ENCODE measurements around the gene RRBP1. TPM values are rescaled to one million over a fixed set of nuclear protein-coding genes. Genes with fewer than 3 reads are reported as not detected.
"Not testable (repeated sequence)": the region's sequence is repeated elsewhere in the genome, so short reads cannot be mapped to it uniquely, and the experiment has no call there.

RRBP1 gene
- total RNA-seq, 4 donors from 2014 or later = 76.5 to 162 (median 83.9) TPM

- no peak for DNase-seq (ENCODE audit: low spot score in 2 of 2)
- no peaks in the 10 kb centered on the region for H3K9me3 ChIP-seq
- TF ChIP-seq POLR2A (IDR thresholded peaks at IDR 0.05) = no peak
- TF ChIP-seq CTCF (IDR thresholded peaks at IDR 0.05) = no peak
- no peak for TF ChIP-seq EP300 (IDR thresholded peaks at IDR 0.05)
- no peak overlapping the region for H3K27ac ChIP-seq
- H3K36me3 ChIP-seq = no peaks in the 10 kb centered on the region
- 86 to 93% methylated on average over 7 of the region's 7 CpGs for WGBS, 2 donors
- H3K27me3 ChIP-seq = no peaks in the 10 kb centered on the region
- H3K4me1 ChIP-seq = peaks cover 0 to 8% (median 0%) of the 10 kb centered on the region in 4 donors
- H3K4me3 ChIP-seq = no peak overlapping the region
These were observed 26.8 kb upstream of the RRBP1 start for GRCh38 chr20:17708675-17709360.

GRCh38 chr20:17707951-17708350, 25.9 kb upstream of the RRBP1 start:
- not testable (repeated sequence) for H3K27ac ChIP-seq; H3K27me3 ChIP-seq; H3K9me3 ChIP-seq; DNase-seq (ENCODE audit: low spot score in 2 of 2); H3K4me3 ChIP-seq; H3K36me3 ChIP-seq; H3K4me1 ChIP-seq
- 87 to 90% methylated on average over 3 of the region's 3 CpGs for WGBS, 2 donors

- Histone ChIP-seq H3K27me3 (no peaks in the 10 kb centered on the region), H3K4me1 (peaks cover 0 to 8% (median 0%) of the 10 kb centered on the region in 4 donors), H3K4me3 (no peak overlapping the region), H3K9me3 (no peaks in the 10 kb centered on the region), H3K27ac (no peak overlapping the region), H3K36me3 (no peaks in the 10 kb centered on the region)
- TF ChIP-seq EP300 (IDR thresholded peaks at IDR 0.05) (no peak), CTCF (IDR thresholded peaks at IDR 0.05) (no peak), POLR2A (IDR thresholded peaks at IDR 0.05) (no peak)
- WGBS, 2 donors = 79 to 93% methylated on average over 3 of the region's 3 CpGs
- no peak for DNase-seq (ENCODE audit: low spot score in 2 of 2)
These were observed 24.6 kb upstream of the RRBP1 start for GRCh38 chr20:17706632-17707031.

- no peak overlapping the region for H3K4me3 ChIP-seq
- no peak overlapping the region for H3K27ac ChIP-seq
- no peak for TF ChIP-seq POLR2A (IDR thresholded peaks at IDR 0.05)
- TF ChIP-seq CTCF (IDR thresholded peaks at IDR 0.05) = no peak
- TF ChIP-seq EP300 (IDR thresholded peaks at IDR 0.05) = no peak
- no peaks in the 10 kb centered on the region for H3K36me3 ChIP-seq
- DNase-seq (ENCODE audit: low spot score in 2 of 2) = no peak
- H3K27me3 ChIP-seq = no peaks in the 10 kb centered on the region
- H3K4me1 ChIP-seq = peaks cover 0 to 4% (median 0%) of the 10 kb centered on the region in 4 donors
- WGBS, 2 donors = 84 to 94% methylated on average over 4 of the region's 4 CpGs
- no peaks in the 10 kb centered on the region for H3K9me3 ChIP-seq
These were observed 23.9 kb upstream of the RRBP1 start for GRCh38 chr20:17705916-17706315.

- no peak for DNase-seq (ENCODE audit: low spot score in 2 of 2)
- no peak for TF ChIP-seq CTCF (IDR thresholded peaks at IDR 0.05)
- no peak for TF ChIP-seq EP300 (IDR thresholded peaks at IDR 0.05)
- no peak for TF ChIP-seq POLR2A (IDR thresholded peaks at IDR 0.05)
- H3K4me1 ChIP-seq = no peaks in the 10 kb centered on the region
- no peaks in the 10 kb centered on the region for H3K36me3 ChIP-seq
- WGBS, 2 donors = 96 to 98% methylated on average over 5 of the region's 5 CpGs
- H3K27ac ChIP-seq = no peak overlapping the region
- no peaks in the 10 kb centered on the region for H3K9me3 ChIP-seq
- no peaks in the 10 kb centered on the region for H3K27me3 ChIP-seq
- H3K4me3 ChIP-seq = no peak overlapping the region
These were observed 22.7 kb upstream of the RRBP1 start for GRCh38 chr20:17704589-17705317.
